GM12872 (cell line): Measurements from ENCODE around the gene NMRK1.

Experiments used
- CTCF ChIP-seq: IDR thresholded peaks from 3 replicates; pipeline ENCODE4 v1.5.1; 2011; ENCODE audit warnings: low read depth, mild to moderate bottlenecking, low read length, moderate library complexity; ENCODE audit not compliant: insufficient read depth

NMRK1 gene

GRCh38 chr9:75017378-75017777 is 70.6 kb downstream of the NMRK1 start:
- no peak for TF ChIP-seq CTCF

GRCh38 chr9:75013735-75014134 is 74.2 kb downstream of the NMRK1 start:
- no peak for TF ChIP-seq CTCF
